GM23338 (cell line): ENCODE data around the gene CDH20. TPM values are rescaled to one million over a fixed set of nuclear protein-coding genes. Genes with fewer than 3 reads are reported as not detected.
A peak's percentile ranks its signal among the peaks of the same experiment; 100 is the strongest.

Experiments
- ATAC-seq: fragments of 200-7000 bp; cut with Tn5 transposase; 3 replicates; pipeline ENCODE4 v1.9.1; 2020
- DNase-seq: peaks from one replicate; pipeline ENCODE4 v3.0.0-alpha.2; 2015; ENCODE audit warnings: low spot score
- H2AFZ ChIP-seq: fragments of 200-600 bp; sonication (generic); 2 replicates; pipeline ENCODE4 v1.8.0; 2016; ENCODE audit warnings: antibody characterized with exemption, mild to moderate bottlenecking, moderate library complexity
- H3F3A ChIP-seq: fragments of 200-600 bp; sonication (generic); replicated peaks from 2 replicates; pipeline ENCODE4 v1.8.0; 2017; ENCODE audit warnings: antibody characterized with exemption, mixed run types, low read depth
- H3K27ac ChIP-seq: fragments of 200-600 bp; sonication (generic); 2 replicates; pipeline ENCODE4 v1.6.1; 2016; ENCODE audit warnings: low read depth
- H3K27me3 ChIP-seq: fragments of 200-600 bp; sonication (generic); 2 replicates; pipeline ENCODE4 v1.8.0; 2016; ENCODE audit warnings: mild to moderate bottlenecking, mixed run types, moderate library complexity; ENCODE audit not compliant: insufficient read depth
- H3K36me3 ChIP-seq: fragments of 200-600 bp; sonication (generic); 2 replicates; pipeline ENCODE4 v1.8.0; 2016; ENCODE audit warnings: mild to moderate bottlenecking; ENCODE audit not compliant: insufficient read depth
- H3K4me1 ChIP-seq: fragments of 200-600 bp; sonication (generic); 2 replicates; pipeline ENCODE4 v1.8.0; 2016; ENCODE audit warnings: mild to moderate bottlenecking, moderate library complexity; ENCODE audit not compliant: insufficient read depth
- H3K4me2 ChIP-seq: fragments of 200-600 bp; sonication (generic); 2 replicates; pipeline ENCODE4 v1.7.1; 2017; ENCODE audit warnings: mixed run types
- H3K4me3 ChIP-seq: fragments of 200-600 bp; sonication (generic); 2 replicates; pipeline ENCODE4 v1.6.1; 2016; ENCODE audit warnings: mixed run types
- H3K79me2 ChIP-seq: fragments of 200-600 bp; sonication (generic); replicated peaks from 2 replicates; pipeline ENCODE4 v1.8.0; 2017; ENCODE audit warnings: mild to moderate bottlenecking; ENCODE audit not compliant: insufficient read depth
- H3K9me2 ChIP-seq: fragments of 200-600 bp; sonication (generic); 2 replicates; pipeline ENCODE4 v1.8.0; 2017; ENCODE audit not compliant: insufficient read depth
- H4K20me1 ChIP-seq: fragments of 200-600 bp; sonication (generic); replicated peaks from 2 replicates; pipeline ENCODE4 v1.8.0; 2017; ENCODE audit warnings: mild to moderate bottlenecking; ENCODE audit not compliant: insufficient read depth
- H3K27ac Mint-ChIP-seq: 2 replicates; pipeline ENCODE4 v1.8.0; 2020; ENCODE audit warnings: inconsistent platforms, mild to moderate bottlenecking, moderate library complexity, mixed read lengths
- H3K27me3 Mint-ChIP-seq: 3 replicates; pipeline ENCODE4 v1.8.0; 2022; ENCODE audit warnings: low read depth, mild to moderate bottlenecking, moderate library complexity, mixed read lengths, inconsistent platforms; ENCODE audit not compliant: insufficient read depth, poor library complexity
- H3K36me3 Mint-ChIP-seq: 3 replicates; pipeline ENCODE4 v1.8.0; 2021; ENCODE audit warnings: low read depth, mild to moderate bottlenecking, inconsistent platforms, moderate library complexity, mixed read lengths
- H3K4me1 Mint-ChIP-seq: 3 replicates; pipeline ENCODE4 v1.8.0; 2020; ENCODE audit warnings: mild to moderate bottlenecking, inconsistent platforms, mixed read lengths
- H3K4me3 Mint-ChIP-seq: 3 replicates; pipeline ENCODE4 v1.8.0; 2021; ENCODE audit warnings: moderate library complexity, mild to moderate bottlenecking, inconsistent platforms, mixed read lengths
- H3K9me3 Mint-ChIP-seq: 3 replicates; pipeline ENCODE4 v1.8.0; 2020; ENCODE audit warnings: moderate library complexity, mild to moderate bottlenecking, inconsistent platforms, mixed read lengths
- CREB1 ChIP-seq: fragments of 250-450 bp; sonication (Bioruptor Pico); IDR thresholded peaks from 2 replicates; pipeline ENCODE4 v1.5.0; 2020; ENCODE audit warnings: low read depth, mild to moderate bottlenecking, moderate library complexity
- CTCF ChIP-seq, 2 experiments: fragments of 200-600 bp in 1 of 2; sonication (generic) in 1 of 2; conservative IDR thresholded peaks; 2 replicates each; pipeline versions ENCODE4 v1.5.1 to v1.6.1; 2016 to 2017; ENCODE audit warnings: antibody characterized with exemption in 2 of 2, low read depth in 2 of 2, mild to moderate bottlenecking in 2 of 2, moderate library complexity in 1 of 2
- EZH2 ChIP-seq: fragments of 200-600 bp; sonication (generic); IDR thresholded peaks from one replicate; pipeline ENCODE4 v1.8.0; 2017; ENCODE audit warnings: antibody characterized with exemption, mild to moderate bottlenecking, low read depth; ENCODE audit not compliant: unreplicated experiment
- EZH2phosphoT487 ChIP-seq: fragments of 200-600 bp; sonication (generic); IDR thresholded peaks from one replicate; pipeline ENCODE4 v1.8.1; 2018; ENCODE audit warnings: antibody characterized with exemption; ENCODE audit not compliant: unreplicated experiment
- NANOG ChIP-seq: IDR thresholded peaks from 2 replicates; pipeline ENCODE4 v1.6.1; 2016; ENCODE audit warnings: antibody characterized with exemption, borderline replicate concordance
- POLR2AphosphoS5 ChIP-seq: IDR thresholded peaks from 2 replicates; pipeline ENCODE4 v1.6.1; 2016; ENCODE audit warnings: antibody characterized with exemption, low read depth
- REST ChIP-seq: IDR thresholded peaks from one replicate; pipeline ENCODE4 v1.6.1; 2018; ENCODE audit warnings: antibody characterized with exemption; ENCODE audit not compliant: unreplicated experiment
- STAT1 ChIP-seq: IDR thresholded peaks from one replicate; pipeline ENCODE4 v1.6.1; 2016; ENCODE audit warnings: antibody characterized with exemption; ENCODE audit not compliant: unreplicated experiment
- ZNF114 ChIP-seq: fragments of 250-450 bp; sonication (Bioruptor Pico); IDR thresholded peaks from 2 replicates; pipeline ENCODE4 v1.5.0; 2020; ENCODE audit warnings: mild to moderate bottlenecking, moderate library complexity
- ZNF331 ChIP-seq: fragments of 250-450 bp; sonication (Bioruptor Pico); IDR thresholded peaks from 2 replicates; pipeline ENCODE4 v1.5.0; 2020; ENCODE audit warnings: low read depth, mild to moderate bottlenecking, moderate library complexity
- polyA plus RNA-seq: library from polyadenylated mRNA; unstranded; fragments of >200 nt; fragmentation: Nextera tagmentation; extraction: Ambion mirVana; gene quantifications from 2 replicates; pipeline ENCODE4 v1.2.1, GENCODE V29; 2016
- total RNA-seq: library from RNA; depleted of rRNA; stranded (reverse); fragments of >200 nt; shearing (Covaris generic); gene quantifications from 2 replicates; pipeline ENCODE4 v1.2.3, GENCODE V29; 2014
- TF ChIP-seq, protein P1 (sequence below): fragments of 250-450 bp; sonication (Bioruptor Pico); IDR thresholded peaks from 2 replicates; pipeline ENCODE4 v1.5.0; 2020; ENCODE audit warnings: mild to moderate bottlenecking, moderate library complexity

Gene CDH20
- total and polyA plus RNA-seq, 2 experiments from 2014 or later = 1.0 TPM; not detected in 1

DNA sequence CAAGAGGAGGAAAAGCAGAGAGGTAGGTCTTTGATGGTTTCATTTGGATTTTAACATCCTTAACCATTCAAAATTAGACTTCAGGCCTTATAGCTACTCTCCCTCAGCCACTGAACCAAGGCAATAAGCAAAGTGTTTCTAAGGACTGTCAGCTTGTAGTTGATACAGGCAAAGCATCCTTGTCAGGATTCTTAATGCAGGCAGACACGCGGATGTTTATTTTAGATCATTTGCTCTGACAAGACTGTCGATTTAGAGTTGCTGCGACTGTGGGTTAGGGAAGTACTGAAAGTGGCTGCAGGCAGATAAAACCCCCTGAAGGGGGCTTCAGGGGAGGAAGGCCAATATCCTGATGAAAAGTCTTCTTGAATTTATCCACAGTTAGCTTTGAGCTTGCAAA is 46.6 kb downstream of the CDH20 start:
- H3F3A ChIP-seq = no peaks in the 10 kb centered on the region
- no peak for TF ChIP-seq CREB1 (CRISPR knock-in tag)
- no peak for TF ChIP-seq STAT1
- TF ChIP-seq CTCF (conservative IDR thresholded peaks at IDR 0.05; ENCODE audit: low read depth in 2 of 2) = no peak
- TF ChIP-seq, protein P1, sequence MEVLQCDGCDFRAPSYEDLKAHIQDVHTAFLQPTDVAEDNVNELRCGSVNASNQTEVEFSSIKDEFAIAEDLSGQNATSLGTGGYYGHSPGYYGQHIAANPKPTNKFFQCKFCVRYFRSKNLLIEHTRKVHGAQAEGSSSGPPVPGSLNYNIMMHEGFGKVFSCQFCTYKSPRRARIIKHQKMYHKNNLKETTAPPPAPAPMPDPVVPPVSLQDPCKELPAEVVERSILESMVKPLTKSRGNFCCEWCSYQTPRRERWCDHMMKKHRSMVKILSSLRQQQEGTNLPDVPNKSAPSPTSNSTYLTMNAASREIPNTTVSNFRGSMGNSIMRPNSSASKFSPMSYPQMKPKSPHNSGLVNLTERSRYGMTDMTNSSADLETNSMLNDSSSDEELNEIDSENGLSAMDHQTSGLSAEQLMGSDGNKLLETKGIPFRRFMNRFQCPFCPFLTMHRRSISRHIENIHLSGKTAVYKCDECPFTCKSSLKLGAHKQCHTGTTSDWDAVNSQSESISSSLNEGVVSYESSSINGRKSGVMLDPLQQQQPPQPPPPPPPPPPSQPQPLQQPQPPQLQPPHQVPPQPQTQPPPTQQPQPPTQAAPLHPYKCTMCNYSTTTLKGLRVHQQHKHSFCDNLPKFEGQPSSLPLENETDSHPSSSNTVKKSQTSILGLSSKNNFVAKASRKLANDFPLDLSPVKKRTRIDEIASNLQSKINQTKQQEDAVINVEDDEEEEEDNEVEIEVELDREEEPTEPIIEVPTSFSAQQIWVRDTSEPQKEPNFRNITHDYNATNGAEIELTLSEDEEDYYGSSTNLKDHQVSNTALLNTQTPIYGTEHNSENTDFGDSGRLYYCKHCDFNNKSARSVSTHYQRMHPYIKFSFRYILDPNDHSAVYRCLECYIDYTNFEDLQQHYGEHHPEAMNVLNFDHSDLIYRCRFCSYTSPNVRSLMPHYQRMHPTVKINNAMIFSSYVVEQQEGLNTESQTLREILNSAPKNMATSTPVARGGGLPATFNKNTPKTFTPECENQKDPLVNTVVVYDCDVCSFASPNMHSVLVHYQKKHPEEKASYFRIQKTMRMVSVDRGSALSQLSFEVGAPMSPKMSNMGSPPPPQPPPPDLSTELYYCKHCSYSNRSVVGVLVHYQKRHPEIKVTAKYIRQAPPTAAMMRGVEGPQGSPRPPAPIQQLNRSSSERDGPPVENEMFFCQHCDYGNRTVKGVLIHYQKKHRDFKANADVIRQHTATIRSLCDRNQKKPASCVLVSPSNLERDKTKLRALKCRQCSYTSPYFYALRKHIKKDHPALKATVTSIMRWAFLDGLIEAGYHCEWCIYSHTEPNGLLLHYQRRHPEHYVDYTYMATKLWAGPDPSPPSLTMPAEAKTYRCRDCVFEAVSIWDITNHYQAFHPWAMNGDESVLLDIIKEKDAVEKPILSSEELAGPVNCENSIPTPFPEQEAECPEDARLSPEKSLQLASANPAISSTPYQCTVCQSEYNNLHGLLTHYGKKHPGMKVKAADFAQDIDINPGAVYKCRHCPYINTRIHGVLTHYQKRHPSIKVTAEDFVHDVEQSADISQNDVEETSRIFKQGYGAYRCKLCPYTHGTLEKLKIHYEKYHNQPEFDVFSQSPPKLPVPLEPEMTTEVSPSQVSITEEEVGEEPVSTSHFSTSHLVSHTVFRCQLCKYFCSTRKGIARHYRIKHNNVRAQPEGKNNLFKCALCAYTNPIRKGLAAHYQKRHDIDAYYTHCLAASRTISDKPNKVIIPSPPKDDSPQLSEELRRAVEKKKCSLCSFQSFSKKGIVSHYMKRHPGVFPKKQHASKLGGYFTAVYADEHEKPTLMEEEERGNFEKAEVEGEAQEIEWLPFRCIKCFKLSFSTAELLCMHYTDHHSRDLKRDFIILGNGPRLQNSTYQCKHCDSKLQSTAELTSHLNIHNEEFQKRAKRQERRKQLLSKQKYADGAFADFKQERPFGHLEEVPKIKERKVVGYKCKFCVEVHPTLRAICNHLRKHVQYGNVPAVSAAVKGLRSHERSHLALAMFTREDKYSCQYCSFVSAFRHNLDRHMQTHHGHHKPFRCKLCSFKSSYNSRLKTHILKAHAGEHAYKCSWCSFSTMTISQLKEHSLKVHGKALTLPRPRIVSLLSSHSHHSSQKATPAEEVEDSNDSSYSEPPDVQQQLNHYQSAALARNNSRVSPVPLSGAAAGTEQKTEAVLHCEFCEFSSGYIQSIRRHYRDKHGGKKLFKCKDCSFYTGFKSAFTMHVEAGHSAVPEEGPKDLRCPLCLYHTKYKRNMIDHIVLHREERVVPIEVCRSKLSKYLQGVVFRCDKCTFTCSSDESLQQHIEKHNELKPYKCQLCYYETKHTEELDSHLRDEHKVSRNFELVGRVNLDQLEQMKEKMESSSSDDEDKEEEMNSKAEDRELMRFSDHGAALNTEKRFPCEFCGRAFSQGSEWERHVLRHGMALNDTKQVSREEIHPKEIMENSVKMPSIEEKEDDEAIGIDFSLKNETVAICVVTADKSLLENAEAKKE (CRISPR knock-in tag) = no peak
- no peak for TF ChIP-seq ZNF331 (CRISPR knock-in tag)
- TF ChIP-seq ZNF114 = no peak
- no peak for TF ChIP-seq EZH2
- no peak for TF ChIP-seq EZH2phosphoT487
- TF ChIP-seq REST = no peak
- TF ChIP-seq NANOG = no peak
- no peak for TF ChIP-seq POLR2AphosphoS5
- no peak overlapping the region for H3K27ac Mint-ChIP-seq
- DNase-seq = peak; percentile 8
- H2AFZ ChIP-seq = no peak overlapping the region
- no peak overlapping the region for H3K4me2 ChIP-seq
- no peaks in the 10 kb centered on the region for H3K27me3 Mint-ChIP-seq
- no peak for ATAC-seq
- no peaks in the 10 kb centered on the region for H3K36me3 Mint-ChIP-seq
- peaks cover 2% of the 10 kb centered on the region; the same call in 1 of the 3 replicates for H3K9me3 Mint-ChIP-seq
- no peak overlapping the region for H3K27ac ChIP-seq
- H3K4me1 Mint-ChIP-seq = no peaks in the 10 kb centered on the region
- H4K20me1 ChIP-seq = no peaks in the 10 kb centered on the region
- no peaks in the 10 kb centered on the region for H3K36me3 ChIP-seq
- H3K79me2 ChIP-seq = no peaks in the 10 kb centered on the region
- no peaks in the 10 kb centered on the region for H3K27me3 ChIP-seq
- H3K4me3 ChIP-seq = no peak overlapping the region
- no peaks in the 10 kb centered on the region for H3K9me2 ChIP-seq
- H3K4me3 Mint-ChIP-seq = no peak overlapping the region
- H3K4me1 ChIP-seq = no peaks in the 10 kb centered on the region
